ENCODE measurements around the gene TARBP1. TPM values are rescaled to one million over a fixed set of nuclear protein-coding genes. Genes with fewer than 3 reads are reported as not detected.

The TARBP1 gene
- total RNA-seq, 1 experiment from 2014 or later: 70.9 TPM

DNA sequence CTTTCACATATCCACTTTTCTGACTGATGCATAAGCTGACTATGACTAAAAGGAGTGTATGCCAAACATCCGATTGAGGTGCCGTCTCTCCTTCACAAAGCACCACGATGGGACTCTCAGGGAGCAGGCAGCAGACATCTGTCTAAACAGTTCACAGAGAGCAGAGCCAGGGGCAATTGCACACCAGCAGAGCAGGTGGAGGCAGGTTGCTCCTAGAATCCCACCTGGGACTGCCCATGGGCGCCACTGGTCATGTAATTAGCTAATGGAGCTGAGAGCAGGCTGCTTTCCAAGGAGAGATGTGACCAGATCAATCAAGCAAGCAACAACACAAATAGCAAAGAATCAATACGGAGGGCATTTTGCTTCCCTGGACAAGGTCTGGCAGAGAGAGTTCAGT, 136.2 kb downstream of the TARBP1 start:
- no peak overlapping the region for H3K27ac ChIP-seq (ENCODE audit: low read length)
- no peak for DNase-seq
- H3K9me3 ChIP-seq (ENCODE audit: low read length): no peaks in the 10 kb centered on the region
- H3K4me2 ChIP-seq (ENCODE audit: low read depth, low read length, poor library complexity, severe bottlenecking): no peak overlapping the region
- no peaks in the 10 kb centered on the region for H4K20me1 ChIP-seq (ENCODE audit: insufficient read depth, low read depth, low read length)
- no peaks in the 10 kb centered on the region for H3K79me2 ChIP-seq (ENCODE audit: low read length)
- H3K4me3 ChIP-seq (ENCODE audit: low read length): no peak overlapping the region
- no peak overlapping the region for H2AFZ ChIP-seq (ENCODE audit: low read length)
- no peaks in the 10 kb centered on the region for H3K27me3 ChIP-seq (ENCODE audit: low read length)
- H3K36me3 ChIP-seq (ENCODE audit: insufficient read depth, low read length): no peaks in the 10 kb centered on the region
- H3K4me1 ChIP-seq (ENCODE audit: low read length): no peaks in the 10 kb centered on the region
- H3K9ac ChIP-seq (ENCODE audit: low read length): no peak overlapping the region
- H3K9me2 ChIP-seq (replicated peaks; ENCODE audit: insufficient read depth, low read length): no peaks in the 10 kb centered on the region

Other genes starting within 250 kb of the TARBP1 start
- 48.9 and 55.0 TPM in 2 replicates for gene COA6, start 105.7 kb downstream of the TARBP1 start, total RNA-seq (2014; rRNA removed; shearing (Covaris generic); ENCODE audit: low replicate concordance)
- gene IRF2BP2, start 131.0 kb upstream of the TARBP1 start, total RNA-seq (2014; rRNA removed; shearing (Covaris generic); ENCODE audit: low replicate concordance): 14.1 and 16.5 TPM in 2 replicates